Activated B cell treated with CpG ODN at 0.5 μM for 24 hours (primary cell): ENCODE measurements around the gene NUDT4. TPM values are rescaled to one million over a fixed set of nuclear protein-coding genes. Genes with fewer than 3 reads are reported as not detected.
"Not testable (repeated sequence)": the region's sequence is repeated elsewhere in the genome, so short reads cannot be mapped to it uniquely, and the experiment has no call there.

Source experiments
- ATAC-seq: fragments of 200-7000 bp; cut with Tn5 transposase; one replicate; pipeline ENCODE4 v1.10.0; 2021; ENCODE audit warnings: low read depth, mild to moderate bottlenecking, moderate library complexity
- CTCF ChIA-PET: fragments of 350-600 bp; sonication (Branson Sonifier 250); formaldehyde crosslinking; loops from one replicate; lab custom pipeline; 2021; ENCODE audit warnings: antibody characterized with exemption; lab: Charles Lee
- POLR2A ChIA-PET: fragments of 350-600 bp; sonication (Branson Sonifier 250); formaldehyde crosslinking; loops from one replicate; lab custom pipeline; 2021; ENCODE audit warnings: antibody characterized with exemption; lab: Charles Lee
- DNase-seq: peaks from one replicate; pipeline ENCODE4 v3.0.0; 2022
- H3K27ac Mint-ChIP-seq: one replicate; pipeline ENCODE4 v1.8.0; 2020; ENCODE audit warnings: mixed read lengths
- H3K27me3 Mint-ChIP-seq: one replicate; pipeline ENCODE4 v1.8.0; 2021; ENCODE audit warnings: mixed read lengths
- H3K36me3 Mint-ChIP-seq: one replicate; pipeline ENCODE4 v1.8.0; 2021; ENCODE audit warnings: low read depth, mixed read lengths
- H3K4me1 Mint-ChIP-seq: one replicate; pipeline ENCODE4 v1.8.0; 2021; ENCODE audit warnings: mixed read lengths
- H3K4me3 Mint-ChIP-seq: one replicate; pipeline ENCODE4 v1.8.0; 2020; ENCODE audit warnings: mild to moderate bottlenecking, mixed read lengths
- H3K9me3 Mint-ChIP-seq: one replicate; pipeline ENCODE4 v1.8.0; 2020; ENCODE audit warnings: mixed read lengths
- intact Hi-C: fragments of 100-400 bp; cut with micrococcal nuclease; formaldehyde crosslinking; loops from one replicate; pipeline ENCODE4 v1.15.1; 2024
- total RNA-seq: library from RNA; stranded (reverse); gene quantifications from 2 replicates; pipeline ENCODE4 v1.2.3, GENCODE V29; 2022
- TF ChIP-seq, protein P1 (sequence below): fragments of 200-600 bp; IDR thresholded peaks from one replicate; pipeline ENCODE4 v1.8.0; 2022; ENCODE audit warnings: antibody characterized with exemption, mild to moderate bottlenecking

NUDT4 gene
- total RNA-seq, 1 donor from 2014 or later: 47.3 TPM

DNA sequence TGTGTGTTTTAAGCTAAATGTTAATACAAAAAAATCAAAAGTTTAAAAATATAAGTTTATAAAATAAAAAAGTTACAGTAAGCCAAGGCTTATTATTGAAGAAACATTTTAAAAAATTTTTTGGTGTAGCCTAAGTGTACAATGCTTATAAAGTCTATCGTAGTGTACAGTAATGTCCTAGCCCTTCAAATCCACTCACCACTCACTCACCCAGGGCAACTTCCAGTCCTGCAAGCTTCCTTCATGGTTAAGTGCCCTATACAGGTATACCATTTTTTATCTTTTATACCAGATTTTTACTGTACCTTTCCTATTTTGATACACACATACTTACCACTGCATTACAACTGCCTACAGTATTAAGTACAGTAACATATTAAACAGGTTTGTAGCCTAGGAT is 52.1 kb downstream of the NUDT4 start:
- POLR2A ChIA-PET: no interaction called here
- CTCF ChIA-PET: interaction anchor here (4.4 kb wide), 1 partner anchor 10 kb away, joined by 33 read pairs; no protein-coding TSS in a partner anchor
- intact Hi-C loops: no loop called here
- ATAC-seq (no peak), DNase-seq (no peak)
- Mint-ChIP-seq H3K27ac (peak overlapping the region; percentile 46), H3K36me3 (peaks cover 10% of the 10 kb centered on the region), H3K4me3 (peak overlapping the region; percentile 29), H3K9me3 (no peaks in the 10 kb centered on the region), H3K27me3 (no peaks in the 10 kb centered on the region), H3K4me1 (peaks cover 90% of the 10 kb centered on the region)
- TF ChIP-seq, protein P1, sequence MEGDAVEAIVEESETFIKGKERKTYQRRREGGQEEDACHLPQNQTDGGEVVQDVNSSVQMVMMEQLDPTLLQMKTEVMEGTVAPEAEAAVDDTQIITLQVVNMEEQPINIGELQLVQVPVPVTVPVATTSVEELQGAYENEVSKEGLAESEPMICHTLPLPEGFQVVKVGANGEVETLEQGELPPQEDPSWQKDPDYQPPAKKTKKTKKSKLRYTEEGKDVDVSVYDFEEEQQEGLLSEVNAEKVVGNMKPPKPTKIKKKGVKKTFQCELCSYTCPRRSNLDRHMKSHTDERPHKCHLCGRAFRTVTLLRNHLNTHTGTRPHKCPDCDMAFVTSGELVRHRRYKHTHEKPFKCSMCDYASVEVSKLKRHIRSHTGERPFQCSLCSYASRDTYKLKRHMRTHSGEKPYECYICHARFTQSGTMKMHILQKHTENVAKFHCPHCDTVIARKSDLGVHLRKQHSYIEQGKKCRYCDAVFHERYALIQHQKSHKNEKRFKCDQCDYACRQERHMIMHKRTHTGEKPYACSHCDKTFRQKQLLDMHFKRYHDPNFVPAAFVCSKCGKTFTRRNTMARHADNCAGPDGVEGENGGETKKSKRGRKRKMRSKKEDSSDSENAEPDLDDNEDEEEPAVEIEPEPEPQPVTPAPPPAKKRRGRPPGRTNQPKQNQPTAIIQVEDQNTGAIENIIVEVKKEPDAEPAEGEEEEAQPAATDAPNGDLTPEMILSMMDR: no peak

DNA sequence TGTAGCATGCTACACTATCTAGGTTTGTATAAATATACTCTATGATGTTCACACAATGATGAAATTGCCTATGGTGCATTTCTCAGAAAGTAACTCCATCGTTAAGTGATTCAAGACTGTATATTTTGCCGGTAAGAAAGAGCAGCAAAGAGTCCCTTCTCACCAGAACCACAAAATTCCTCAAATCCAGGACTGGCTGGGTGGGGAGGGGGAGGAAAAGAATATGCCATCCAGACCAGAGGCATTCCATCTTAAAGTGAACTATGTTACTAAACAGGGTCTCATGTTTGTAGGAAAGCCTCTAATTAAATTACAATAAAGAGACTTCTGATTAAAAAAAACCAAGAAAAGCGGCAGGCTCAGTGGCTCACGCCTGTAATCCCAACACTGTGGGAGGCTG is 52.6 kb downstream of the NUDT4 start:
- TF ChIP-seq, protein P1: no peak
- no peak for DNase-seq
- H3K4me3 Mint-ChIP-seq: no peak overlapping the region
- no peaks in the 10 kb centered on the region for H3K9me3 Mint-ChIP-seq
- ChIA-PET POLR2A (no interaction called here), CTCF (interaction anchor here (0.6 to 4.4 kb wide), 2 partner anchors 10 to 19 kb away, joined by 4 to 33 read pairs; no protein-coding TSS in a partner anchor)
- peaks cover 10% of the 10 kb centered on the region for H3K36me3 Mint-ChIP-seq
- peaks cover 90% of the 10 kb centered on the region for H3K4me1 Mint-ChIP-seq
- intact Hi-C loops: no loop called here
- H3K27me3 Mint-ChIP-seq: no peaks in the 10 kb centered on the region
- ATAC-seq: no peak
- H3K27ac Mint-ChIP-seq: no peak overlapping the region

DNA sequence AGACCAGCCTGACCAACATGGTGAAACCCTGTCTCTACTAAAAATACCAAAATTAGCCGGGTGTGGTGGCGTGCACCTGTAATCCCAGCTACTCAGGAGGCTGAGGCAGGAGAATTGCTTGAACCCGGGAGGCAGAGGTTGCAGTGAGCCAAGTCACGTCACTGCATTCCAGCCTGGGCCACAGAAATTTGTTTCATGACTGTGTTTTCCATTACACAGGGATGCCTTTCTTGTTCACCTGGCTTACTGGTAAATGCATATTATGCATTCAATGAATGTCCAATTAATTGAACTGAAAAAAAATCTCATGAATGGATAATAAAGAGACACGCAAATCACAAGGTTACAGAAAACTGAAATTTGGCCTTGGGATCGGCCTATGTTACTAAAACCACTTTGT is 54.3 kb downstream of the NUDT4 start:
- H3K27ac Mint-ChIP-seq, H3K4me3 Mint-ChIP-seq, H3K36me3 Mint-ChIP-seq, H3K27me3 Mint-ChIP-seq, ATAC-seq, CTCF ChIA-PET, H3K9me3 Mint-ChIP-seq, intact Hi-C loops, DNase-seq: not testable (repeated sequence)
- peaks cover 89% of the 10 kb centered on the region for H3K4me1 Mint-ChIP-seq
- POLR2A ChIA-PET: interaction anchor here (0.6 kb wide), 1 partner anchor 13 kb away, joined by 4 read pairs; no protein-coding TSS in a partner anchor

GRCh38 chr12:93434256-93434865 is 56.6 kb downstream of the NUDT4 start:
- Mint-ChIP-seq H3K9me3 (no peaks in the 10 kb centered on the region), H3K4me1 (peaks cover 91% of the 10 kb centered on the region), H3K27ac (peak overlapping the region; percentile 65), H3K36me3 (peaks cover 5% of the 10 kb centered on the region), H3K4me3 (peak overlapping the region; percentile 63), H3K27me3 (no peaks in the 10 kb centered on the region)
- DNase-seq (no peak), ATAC-seq (no peak)
- TF ChIP-seq, protein P1: no peak
- POLR2A ChIA-PET: interaction anchor here (0.6 to 2.3 kb wide), 6 partner anchors 9 to 520 kb away, joined by 3 to 10 read pairs (median 4); partner anchors contain the start of gene MRPL42
- CTCF ChIA-PET: interaction anchor here (5.4 kb wide), 1 partner anchor 14 kb away, joined by 33 read pairs; no protein-coding TSS in a partner anchor
- intact Hi-C loops: no loop called here

DNA sequence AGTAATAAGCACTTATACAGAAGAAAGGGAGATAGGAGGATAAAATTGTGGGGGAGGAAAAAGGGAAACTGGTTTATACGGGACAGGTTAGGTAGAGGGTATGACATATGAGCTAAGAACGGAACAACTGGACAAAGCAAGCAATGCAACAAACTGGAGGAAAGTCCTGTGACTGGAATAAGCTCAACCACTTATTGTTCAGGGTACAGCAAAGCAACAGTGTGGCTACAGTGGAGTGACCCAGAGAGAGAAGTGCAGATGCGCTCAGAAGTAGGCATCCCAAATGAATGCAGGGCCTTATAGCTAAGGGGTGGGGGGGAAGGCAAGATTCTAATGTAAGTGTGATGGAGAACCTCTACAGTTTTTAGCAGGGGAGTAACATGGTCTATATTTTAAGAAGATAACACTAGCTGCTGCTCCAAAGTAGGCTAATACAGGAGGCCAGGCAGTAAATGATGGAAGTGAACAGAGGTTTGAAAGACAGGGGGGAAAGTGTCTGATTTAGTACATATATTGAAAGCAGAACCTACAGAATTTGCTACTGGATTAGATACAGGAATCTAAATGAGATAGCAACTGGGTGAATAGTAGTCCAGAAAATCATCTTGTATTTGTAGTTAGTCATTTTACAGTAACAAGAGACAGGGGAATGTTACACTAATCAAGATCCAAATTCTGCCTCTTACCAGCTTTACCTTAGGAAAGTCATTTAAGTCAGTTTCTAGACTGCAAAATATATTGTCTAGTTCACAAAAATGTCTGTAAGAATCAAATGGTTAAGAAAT is 60.7 kb downstream of the NUDT4 start:
- TF ChIP-seq, protein P1: no peak
- ATAC-seq: no peak
- intact Hi-C loops: no loop called here
- no peaks in the 10 kb centered on the region for H3K27me3 Mint-ChIP-seq
- H3K9me3 Mint-ChIP-seq: no peaks in the 10 kb centered on the region
- H3K36me3 Mint-ChIP-seq: peaks cover 8% of the 10 kb centered on the region
- peaks cover 86% of the 10 kb centered on the region for H3K4me1 Mint-ChIP-seq
- POLR2A ChIA-PET: interaction anchor here (0.6 to 1.7 kb wide), 7 partner anchors 12 to 1768 kb away, joined by 4 to 12 read pairs (median 4); no protein-coding TSS in a partner anchor
- CTCF ChIA-PET: interaction anchor here (1.3 to 5.4 kb wide), 2 partner anchors 15 to 18 kb away, joined by 4 to 33 read pairs; no protein-coding TSS in a partner anchor
- no peak for DNase-seq
- peak overlapping the region; percentile 88 for H3K27ac Mint-ChIP-seq
- peak overlapping the region; percentile 68 for H3K4me3 Mint-ChIP-seq
